ENCODE results near the gene SCEL.

DNA sequence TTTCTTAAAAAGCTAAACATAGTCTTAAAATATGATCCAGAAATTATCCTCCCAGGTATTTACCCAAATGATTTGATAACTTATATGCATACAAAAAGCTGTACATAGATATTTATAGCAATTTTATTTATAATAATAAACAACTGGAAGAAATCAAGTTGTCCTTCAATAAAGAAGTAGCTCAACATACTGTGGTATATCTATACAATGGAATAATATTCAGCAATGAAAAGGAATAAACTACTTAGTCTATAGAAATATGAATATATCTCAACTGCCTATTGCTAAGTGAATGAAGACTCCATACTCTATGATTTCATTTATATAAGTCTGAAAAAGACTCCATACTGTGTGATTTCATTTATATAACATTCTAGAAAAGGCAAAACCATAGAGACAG is 114.9 kb downstream of the SCEL start:
- TF ChIP-seq CTCF (IDR thresholded peaks at IDR 0.05; ENCODE audit: poor library complexity, severe bottlenecking) = no peak
- TF ChIP-seq EZH2 (IDR thresholded peaks at IDR 0.05; ENCODE audit: borderline replicate concordance, insufficient read depth, low read length, poor library complexity, severe bottlenecking) = no peak
- no peak for TF ChIP-seq SMC3 (conservative IDR thresholded peaks at IDR 0.05; ENCODE audit: poor library complexity)
- no peak for TF ChIP-seq POLR2AphosphoS5 (IDR thresholded peaks at IDR 0.05)
- no peak for TF ChIP-seq RAD21 (conservative IDR thresholded peaks at IDR 0.05)
